Caki2 (cell line): Measurements from ENCODE around the gene COX8A. TPM values are rescaled to one million over a fixed set of nuclear protein-coding genes. Genes with fewer than 3 reads are reported as not detected.

Experiments used
- DNase-seq: peaks from one replicate; pipeline ENCODE4 v3.0.0-alpha.2; 2015; ENCODE audit warnings: low read depth
- in situ Hi-C: cut with HindIII; loops from 2 replicates; pipeline ENCODE4 v1.10.0; 2016; ENCODE audit warnings: low sequenced_read_pairs, low pct_unique_long_range_greater_than_20kb, mixed read lengths
- total RNA-seq: library from RNA; depleted of rRNA; stranded (reverse); fragments of >200 nt; shearing (Covaris generic); gene quantifications from 2 replicates; pipeline ENCODE4 v1.2.3, GENCODE V29; 2014; ENCODE audit warnings: low replicate concordance

COX8A gene
- total RNA-seq, 1 experiment from 2014 or later = 573 TPM

- no peak for DNase-seq
- in situ Hi-C loops = no loop called here
Observed at GRCh38 chr11:64011371-64011770, 37.0 kb downstream of the COX8A start.

GRCh38 chr11:64013141-64013896 is 38.9 kb downstream of the COX8A start:
- DNase-seq = no peak
- in situ Hi-C loops = no loop called here

GRCh38 chr11:64014356-64014755 is 39.9 kb downstream of the COX8A start:
- no peak for DNase-seq
- in situ Hi-C loops = no loop called here

GRCh38 chr11:64015510-64015909 is 41.1 kb downstream of the COX8A start:
- DNase-seq = no peak
- in situ Hi-C loops = no loop called here

GRCh38 chr11:64015935-64016845 is 41.8 kb downstream of the COX8A start:
- no peak for DNase-seq
- in situ Hi-C loops = no loop called here

DNA sequence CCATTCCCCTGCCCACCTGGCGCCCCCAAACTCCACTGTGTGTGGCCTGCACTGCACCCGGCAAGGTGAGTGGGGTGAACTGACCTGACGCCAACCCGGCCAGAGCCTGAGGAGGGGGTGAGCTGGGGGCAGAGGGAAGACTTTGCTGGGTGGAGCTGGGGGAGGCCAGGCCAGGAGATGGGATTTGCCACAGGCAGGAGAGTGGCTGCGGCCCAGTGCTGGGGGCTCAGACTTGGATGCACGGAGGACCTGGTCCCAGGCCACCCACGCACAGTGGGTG is 43.5 kb downstream of the COX8A start:
- in situ Hi-C loops = no loop called here
- DNase-seq = no peak

- no peak for DNase-seq
- in situ Hi-C loops = no loop called here
Observed at GRCh38 chr11:64018310-64018709, 43.9 kb downstream of the COX8A start.

GRCh38 chr11:64019106-64020037 is 45.0 kb downstream of the COX8A start:
- in situ Hi-C loops = no loop called here
- no peak for DNase-seq

- DNase-seq = no peak
- in situ Hi-C loops = no loop called here
Observed at GRCh38 chr11:64020976-64021756, 46.7 kb downstream of the COX8A start.

DNA sequence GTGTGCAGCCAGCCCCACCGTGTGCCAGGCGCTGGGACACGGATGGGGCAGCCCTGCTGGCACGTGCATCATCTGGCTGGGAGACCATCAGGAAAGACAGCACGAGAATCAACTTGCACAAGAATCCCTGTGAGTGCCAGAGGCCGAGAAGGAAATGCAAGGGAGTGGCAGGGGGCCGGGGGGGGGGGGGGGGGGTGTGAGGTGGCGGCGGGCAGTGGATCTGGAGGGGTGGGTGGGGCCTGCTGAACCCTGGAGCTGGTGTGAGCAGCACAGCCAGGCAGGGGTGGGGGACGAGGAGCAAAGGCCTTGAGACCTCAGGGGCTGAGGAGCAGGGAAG is 47.3 kb downstream of the COX8A start:
- DNase-seq = no peak
- in situ Hi-C loops = no loop called here

DNA sequence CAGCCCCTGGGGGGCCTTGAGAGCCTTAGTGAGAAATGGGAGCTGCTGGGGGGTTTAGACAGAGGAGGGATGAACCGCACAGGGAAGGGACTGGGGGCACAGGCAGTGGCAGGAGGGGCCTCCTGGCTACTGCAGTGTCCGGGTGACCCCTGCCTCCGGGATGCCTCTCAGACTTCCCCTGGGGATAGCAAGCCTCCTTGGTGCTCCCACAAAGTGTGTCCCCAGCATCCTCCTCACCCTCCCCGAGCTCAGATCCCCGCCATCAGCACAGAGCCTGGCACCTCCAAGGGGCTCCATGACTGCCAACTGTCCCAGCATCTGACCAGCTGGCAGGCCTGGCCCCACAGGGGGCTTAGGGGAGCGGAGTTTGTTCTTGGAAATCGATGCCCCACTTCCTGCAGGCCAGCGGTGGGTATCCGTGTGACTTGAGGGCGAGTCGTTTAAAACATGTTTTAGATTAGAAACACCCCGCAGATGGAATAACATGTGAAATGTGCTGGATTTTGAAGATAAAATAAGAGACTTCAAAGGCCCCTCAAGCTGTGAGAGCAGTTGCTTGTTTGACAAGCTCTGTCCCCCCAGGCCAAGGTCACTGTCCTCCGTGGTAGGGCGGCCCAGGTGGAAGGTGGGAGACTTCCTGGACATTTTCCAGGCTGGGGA is 47.8 kb downstream of the COX8A start:
- in situ Hi-C loops = no loop called here
- no peak for DNase-seq

- in situ Hi-C loops = no loop called here
- no peak for DNase-seq
Observed at GRCh38 chr11:64023712-64024710, 49.6 kb downstream of the COX8A start.

- in situ Hi-C loops = no loop called here
- no peak for DNase-seq
Observed at GRCh38 chr11:64025205-64025604, 50.8 kb downstream of the COX8A start.
